NCI-H2081 (cell line): ENCODE measurements around the gene TRRAP.

Experiments used
- DNase-seq, 2 experiments: peaks; one replicate each; lab custom pipeline; 2025; lab: John Stamatoyannopoulos, UW

The TRRAP gene

DNA sequence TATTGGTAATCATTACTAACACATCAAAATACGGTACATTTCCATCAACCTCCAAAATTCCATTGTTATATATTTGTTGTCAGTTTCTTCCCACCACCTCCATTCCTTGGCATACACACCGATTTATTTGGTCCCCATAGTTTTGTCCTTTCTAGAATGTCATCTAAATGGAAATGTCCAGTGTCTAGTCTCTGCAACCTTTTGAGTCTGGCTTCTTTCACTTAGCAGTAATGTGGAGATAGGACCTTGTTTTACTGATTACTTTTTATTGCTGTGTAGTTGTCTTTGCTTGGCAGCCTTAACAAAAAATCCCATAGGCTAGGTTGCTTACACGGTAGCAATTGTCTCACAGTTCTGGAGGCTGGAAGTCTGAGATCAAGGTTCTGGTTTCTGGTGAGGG lies 22.5 kb downstream of the TRRAP start:
- DNase-seq: no peak

DNA sequence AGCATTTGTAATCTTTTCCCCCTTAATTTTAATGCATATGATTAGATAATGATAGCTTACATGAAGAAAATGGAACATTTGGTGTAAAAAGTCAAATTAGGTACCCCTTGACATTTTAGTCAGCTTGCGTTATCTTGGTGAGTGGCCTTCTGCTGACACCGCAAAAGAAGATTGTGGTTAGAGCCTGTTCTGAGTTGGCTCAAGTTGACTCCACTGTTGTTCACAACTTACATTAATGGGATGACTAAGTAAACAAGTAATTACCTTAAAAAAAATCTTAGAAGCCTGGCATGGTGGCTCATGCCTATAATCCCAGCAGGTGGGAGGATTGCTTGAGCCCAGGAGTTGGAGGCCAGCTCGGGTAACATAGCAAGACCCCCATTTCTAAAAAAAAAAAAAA lies 24.2 kb downstream of the TRRAP start:
- DNase-seq: no peak

DNA sequence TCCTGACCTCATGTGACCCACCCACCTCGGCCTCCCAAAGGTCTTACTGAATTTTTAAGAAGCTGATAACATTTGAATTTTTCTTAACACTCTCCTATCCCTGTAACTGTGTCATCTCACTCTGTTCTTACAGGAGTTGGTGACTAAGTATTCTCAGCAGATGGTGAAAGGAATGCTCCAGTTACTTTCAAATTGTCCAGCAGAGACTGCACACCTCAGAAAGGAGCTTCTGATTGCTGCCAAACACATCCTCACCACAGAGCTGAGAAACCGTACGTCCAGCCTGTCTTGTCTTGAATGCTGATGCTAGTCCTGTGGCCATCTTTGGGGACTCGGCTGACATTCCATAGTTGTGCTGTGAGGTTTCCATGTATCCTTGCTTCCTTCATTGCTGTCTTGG lies 24.9 kb downstream of the TRRAP start:
- DNase-seq: no peak

DNA sequence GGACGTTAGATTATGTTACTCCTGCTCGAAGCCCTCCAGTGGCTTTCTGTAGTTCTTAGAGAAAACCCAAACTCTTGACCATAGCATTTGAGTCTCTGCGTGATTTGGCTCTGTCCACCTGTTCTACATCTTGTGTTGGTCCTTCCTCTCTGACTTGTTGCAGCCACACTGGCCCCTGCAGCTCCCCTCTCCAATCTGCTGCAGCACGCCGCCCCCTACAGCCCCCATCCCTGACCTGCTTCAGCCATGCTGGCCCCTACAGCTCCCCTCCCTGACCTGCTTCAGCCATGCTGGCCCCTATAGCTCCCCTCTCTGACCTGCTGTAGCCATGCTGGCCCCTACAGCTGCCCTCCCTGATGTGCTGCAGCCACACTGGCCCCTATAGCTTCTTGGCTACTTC lies 29.2 kb downstream of the TRRAP start:
- no peak for DNase-seq

DNA sequence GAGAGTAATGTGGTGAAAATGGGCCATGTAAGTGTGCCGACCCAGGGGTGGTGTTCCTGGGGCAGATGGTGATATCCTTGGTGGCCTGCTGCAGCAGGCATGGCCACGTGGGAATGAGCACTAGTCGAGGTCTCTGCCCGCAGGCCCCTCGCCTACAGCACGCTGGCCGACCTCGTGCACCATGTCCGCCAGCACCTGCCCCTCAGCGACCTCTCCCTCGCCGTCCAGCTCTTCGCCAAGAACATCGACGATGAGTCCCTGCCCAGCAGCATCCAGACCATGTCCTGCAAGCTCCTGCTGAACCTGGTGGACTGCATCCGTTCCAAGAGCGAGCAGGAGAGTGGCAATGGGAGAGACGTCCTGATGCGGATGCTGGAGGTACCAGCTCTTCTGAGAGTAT lies 30.3 kb downstream of the TRRAP start:
- no peak for DNase-seq

DNA sequence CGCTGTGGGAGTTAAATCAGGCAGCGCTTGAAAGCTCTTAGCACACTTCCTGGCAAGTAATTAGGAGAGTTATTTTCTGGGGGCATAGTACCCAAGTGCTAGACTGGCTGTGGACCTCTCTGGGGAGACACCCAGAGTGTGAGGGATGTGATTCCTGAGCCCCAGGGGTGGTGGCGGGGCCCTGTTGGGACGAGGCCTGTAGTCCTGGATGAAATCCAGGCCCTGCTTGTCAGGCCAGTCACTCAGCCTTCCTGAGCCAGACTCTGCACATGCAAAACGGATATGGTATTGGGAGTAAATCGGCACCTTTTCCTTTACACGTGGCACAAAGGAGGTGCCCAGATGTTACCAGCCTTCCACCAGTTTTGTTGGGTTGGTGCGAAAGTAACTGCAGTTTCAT lies 31.2 kb downstream of the TRRAP start:
- no peak for DNase-seq

DNA sequence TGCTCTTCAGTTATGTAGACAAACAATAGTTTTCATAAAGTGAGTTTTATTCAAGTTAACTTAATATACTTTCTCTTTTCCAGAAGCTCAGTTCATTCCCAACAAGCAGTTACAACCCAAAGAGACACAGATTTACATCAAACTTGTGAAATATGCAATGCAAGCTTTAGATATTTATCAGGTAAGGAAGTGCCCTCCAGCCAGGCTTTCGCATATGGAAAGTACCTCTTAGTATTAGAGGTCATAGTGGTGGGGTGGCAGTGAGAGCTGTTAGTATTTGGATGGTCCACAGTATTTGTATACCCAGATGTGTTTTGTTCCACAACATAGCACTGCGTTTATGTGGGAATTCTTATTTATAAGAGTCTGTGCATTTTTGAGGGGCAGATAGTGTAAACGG lies 32.1 kb downstream of the TRRAP start:
- no peak for DNase-seq

DNA sequence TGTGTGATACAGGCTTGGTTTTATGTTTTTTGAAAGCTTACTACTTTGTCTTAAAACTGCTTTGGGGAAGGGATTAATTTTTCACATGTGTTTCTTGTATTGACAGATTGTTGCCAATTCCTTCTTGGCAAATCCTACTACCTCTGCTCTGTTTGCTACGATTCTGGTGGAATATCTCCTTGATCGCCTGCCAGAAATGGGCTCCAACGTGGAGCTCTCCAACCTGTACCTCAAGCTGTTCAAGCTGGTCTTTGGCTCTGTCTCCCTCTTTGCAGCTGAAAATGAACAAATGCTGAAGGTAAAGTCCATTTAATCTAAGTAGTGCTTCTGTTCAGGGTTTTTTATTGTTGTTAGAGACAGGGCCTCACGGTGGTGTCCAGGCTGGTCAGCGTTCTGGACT lies 33.6 kb downstream of the TRRAP start:
- no peak for DNase-seq

DNA sequence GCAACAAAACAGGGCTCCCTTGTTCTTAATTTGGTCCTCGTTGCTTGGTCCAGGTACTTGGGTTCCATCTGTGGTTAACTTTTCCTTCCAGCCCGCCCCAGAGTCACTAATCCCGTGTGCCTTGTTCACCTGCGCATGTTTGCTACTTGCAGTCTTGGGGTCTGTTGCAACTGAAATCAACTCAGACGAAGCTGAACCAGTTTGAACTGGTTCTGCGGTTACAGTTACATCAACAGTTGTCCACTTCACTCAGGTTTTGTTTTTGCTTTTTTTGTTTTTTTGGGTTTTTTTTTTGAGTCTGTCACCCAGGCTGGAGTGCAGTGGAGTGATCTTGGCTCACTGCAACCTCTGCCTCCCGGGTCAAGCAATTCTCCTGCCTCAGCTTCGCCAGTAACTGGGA lies 34.7 kb downstream of the TRRAP start:
- no peak for DNase-seq

DNA sequence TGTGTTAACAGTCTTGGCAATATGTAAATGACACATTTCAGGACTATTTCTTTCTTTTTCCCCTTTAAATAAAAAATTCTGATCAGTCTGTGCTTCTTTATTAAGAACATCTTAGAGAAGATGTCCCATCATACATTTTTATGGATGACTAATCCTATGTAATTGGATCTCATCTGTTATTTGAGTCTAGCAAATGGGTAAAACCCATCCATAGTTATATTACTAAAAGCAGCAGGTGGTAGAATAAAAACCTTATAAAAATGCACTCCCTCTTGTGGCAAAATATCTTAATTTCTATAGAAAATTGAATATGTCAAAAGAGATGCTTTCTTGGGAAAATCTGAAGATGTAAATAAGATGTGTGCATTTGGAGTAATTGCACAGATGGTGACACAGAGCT lies 35.3 kb downstream of the TRRAP start:
- no peak for DNase-seq

DNA sequence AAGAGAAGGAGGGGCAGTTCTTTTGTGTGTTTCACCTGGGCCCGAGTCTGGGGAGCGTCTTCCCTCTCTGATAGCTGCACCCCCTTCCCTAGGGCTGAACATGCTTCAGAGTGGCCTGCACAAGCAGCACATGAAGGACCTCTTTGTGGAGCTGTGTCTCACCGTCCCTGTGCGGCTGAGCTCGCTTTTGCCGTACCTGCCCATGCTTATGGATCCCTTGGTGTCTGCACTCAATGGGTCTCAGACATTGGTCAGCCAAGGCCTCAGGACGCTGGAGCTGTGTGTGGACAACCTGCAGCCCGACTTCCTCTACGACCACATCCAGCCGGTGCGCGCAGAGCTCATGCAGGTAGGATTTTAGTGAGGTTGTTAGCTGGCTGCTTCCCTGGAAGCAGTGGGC lies 39.0 kb downstream of the TRRAP start:
- DNase-seq: no peak

DNA sequence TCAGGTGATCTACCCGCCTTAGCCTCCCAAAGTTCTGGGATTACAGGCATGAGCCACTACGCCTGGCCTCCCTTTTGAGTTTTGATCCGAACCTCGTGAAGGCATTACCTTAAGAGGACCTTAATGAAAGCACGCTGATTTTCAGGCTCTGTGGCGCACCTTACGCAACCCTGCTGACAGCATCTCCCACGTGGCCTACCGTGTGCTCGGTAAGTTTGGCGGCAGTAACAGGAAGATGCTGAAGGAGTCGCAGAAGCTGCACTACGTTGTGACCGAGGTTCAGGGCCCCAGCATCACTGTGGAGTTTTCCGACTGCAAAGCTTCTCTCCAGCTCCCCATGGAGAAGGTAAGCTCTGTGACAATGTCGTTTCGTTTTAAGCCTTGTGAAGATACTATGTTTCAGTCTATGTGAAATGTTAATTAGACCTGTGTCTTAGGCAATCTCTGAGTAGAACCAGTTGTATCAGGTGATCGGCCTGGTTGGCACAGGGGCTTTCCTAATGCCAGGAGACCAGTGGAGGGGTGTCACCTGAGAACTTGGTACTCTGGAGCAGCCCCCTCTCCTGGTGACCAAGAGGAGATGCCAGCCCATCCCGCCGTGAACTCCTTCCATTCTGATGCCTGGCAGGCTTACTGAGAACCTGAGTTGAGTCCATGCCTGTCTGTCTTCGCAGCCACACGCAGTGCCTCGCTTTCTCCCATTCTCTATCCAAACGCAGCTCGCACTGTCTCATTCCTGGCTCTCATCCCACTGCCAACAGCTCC lies 43.5 kb downstream of the TRRAP start:
- DNase-seq: no peak

DNA sequence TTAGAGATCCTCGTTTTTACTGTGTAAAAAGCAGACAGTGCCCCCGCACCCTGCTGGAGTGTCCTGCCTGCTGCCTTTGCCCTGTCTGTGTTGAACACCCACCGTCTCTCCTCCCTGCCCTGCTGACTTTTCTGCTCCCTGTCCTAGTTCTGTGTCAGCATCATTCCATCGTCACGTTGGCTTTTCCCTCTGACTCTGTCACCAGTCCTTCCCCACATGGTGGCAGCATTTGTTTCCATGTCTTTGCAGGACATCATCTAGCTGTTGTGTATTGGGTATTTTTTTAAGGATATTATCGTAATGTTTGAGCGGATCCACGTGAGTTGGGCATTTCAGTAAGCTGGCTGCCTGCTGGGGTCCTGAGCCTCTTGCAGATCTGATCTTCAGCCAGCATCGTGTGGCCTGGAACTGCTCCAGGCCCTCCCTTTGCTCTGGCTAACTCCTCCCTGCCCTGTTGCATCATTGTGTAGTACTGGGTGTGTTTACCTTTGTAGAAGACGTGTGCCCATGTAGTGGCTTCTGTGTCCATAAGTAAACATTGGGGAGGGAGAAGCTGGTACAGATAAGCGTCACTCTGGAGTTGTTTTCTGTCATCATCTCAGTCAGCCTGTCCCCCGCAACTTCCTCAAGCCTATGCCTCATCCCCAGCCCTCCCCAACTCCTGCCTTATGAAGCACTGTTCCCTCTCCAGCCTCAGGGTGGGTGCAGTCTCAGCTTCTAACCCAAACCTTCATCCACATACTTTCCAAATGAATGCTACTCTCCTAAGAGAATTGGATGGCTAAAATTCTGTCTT lies 44.3 kb downstream of the TRRAP start:
- DNase-seq: peak; percentile 15 to 37

DNA sequence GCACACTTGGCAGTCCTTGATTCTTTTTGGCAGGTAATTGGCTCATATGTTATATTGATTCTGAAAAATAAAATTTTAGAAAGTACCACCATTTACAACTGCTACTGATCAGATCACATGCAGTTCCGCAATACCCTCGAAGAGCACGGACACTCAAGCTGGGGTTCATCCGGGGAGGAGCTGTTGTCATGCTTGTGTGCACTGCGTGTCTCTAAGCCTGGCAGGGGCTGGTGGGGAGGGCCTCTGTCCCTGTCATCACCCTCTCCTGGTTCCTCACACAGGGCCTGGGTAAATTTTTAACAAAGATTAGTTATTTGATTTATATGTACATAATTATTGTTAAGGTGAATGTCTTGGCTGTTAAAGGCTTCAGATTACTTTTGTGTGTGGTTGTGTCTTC lies 45.2 kb downstream of the TRRAP start:
- DNase-seq: no peak

DNA sequence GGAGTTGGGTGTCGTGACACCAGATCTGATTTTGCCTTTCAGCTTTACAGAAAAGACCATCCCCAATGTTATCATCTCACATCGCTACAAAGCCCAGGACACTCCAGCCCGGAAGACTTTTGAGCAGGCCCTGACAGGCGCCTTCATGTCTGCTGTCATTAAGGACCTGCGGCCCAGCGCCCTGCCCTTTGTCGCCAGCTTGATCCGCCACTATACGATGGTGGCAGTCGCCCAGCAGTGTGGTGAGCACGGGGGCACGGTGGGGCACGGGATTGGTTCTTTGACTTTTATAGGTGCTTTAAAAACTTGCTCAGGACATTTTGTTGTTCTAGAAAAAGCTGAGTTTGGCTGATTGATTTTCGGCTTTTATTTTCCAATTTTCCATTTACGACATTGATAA lies 48.8 kb downstream of the TRRAP start:
- no peak for DNase-seq

DNA sequence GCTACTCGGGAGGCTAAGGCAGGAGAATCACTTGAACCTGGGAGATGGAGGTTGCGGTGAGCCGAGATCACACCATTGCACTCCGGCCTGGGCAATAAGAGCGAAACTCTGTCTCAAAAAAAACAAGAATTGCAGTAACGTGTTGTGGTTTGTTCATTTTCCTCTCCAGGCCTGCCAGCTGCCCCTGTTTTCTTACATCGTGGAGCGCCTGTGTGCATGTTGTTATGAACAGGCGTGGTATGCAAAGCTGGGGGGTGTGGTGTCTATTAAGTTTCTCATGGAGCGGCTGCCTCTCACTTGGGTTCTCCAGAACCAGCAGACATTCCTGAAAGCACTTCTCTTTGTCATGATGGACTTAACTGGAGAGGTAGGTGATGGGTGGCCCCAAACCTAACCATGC lies 52.1 kb downstream of the TRRAP start:
- DNase-seq: no peak

DNA sequence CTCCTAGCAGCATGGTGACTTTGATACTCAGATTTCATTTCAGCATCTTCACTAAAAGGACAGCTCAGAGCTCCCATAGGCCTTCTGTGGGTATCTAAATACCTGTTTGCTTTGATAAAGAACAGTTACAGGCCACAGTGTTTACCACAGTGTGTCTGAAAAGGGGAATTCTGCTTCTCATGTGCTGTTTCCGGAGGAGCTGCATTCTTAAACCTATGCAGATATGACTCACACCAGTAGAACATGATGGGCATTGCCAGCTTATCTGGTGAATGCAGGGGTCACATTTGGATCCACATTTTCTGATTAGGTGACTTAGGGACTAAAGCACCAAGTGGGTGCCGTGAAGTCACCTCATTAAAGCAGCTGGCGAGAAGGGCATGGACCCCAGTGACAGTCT lies 52.6 kb downstream of the TRRAP start:
- no peak for DNase-seq

DNA sequence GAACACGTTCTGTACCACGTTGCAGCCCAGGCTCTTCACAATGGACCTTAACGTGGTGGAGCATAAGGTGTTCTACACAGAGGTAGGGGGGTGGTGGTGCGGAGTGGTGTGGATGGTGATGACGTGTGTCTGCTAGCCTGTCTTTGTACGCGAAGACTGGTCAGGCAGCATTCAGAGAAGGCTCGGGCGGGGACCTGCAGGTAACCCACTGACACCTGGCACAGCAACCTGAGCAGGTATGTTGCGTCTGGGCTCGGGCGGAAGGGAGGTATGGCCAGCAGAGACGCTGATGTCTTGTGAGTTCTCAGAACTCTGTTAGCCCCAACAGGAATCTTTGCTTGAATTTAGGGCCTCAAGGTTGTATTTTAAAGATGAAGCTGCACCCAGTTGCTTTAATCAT lies 55.0 kb downstream of the TRRAP start:
- no peak for DNase-seq

DNA sequence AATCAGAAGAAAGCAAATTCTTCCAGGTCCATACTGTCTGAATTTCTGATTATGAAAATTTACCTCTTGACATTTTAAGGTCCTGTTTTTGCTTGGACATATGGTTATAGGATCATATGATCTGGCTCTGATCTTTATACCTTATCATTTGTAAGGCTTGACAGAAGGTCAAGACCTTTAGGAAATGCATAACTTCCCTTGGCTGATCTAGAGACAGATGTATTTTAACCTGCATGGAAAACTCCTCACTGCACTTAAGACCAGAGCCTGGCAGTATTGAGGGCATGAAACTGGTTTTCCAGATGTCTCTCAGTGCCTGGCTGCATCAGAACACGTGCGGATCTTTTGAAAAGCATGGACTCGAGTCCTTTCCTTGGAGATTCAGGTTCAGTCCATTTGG lies 55.9 kb downstream of the TRRAP start:
- no peak for DNase-seq

DNA sequence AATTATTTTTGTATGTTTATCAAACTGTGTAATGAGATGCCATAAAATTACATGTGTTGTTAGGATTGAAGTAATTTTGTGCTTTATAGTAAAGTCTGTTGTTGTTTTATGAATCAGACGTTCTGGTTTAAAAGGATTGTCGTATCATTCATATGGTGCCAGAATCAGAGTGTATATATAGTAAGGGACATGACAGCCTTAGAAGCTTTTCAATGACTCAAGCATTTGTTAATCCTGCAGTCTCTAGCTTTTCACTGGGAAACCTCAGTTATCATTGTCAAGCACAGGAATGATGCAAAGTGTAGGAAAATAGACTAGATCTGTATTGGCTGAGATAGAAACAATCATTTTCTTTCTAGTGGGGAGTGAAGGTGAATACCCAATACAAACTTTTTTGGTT lies 57.5 kb downstream of the TRRAP start:
- DNase-seq: no peak

DNA sequence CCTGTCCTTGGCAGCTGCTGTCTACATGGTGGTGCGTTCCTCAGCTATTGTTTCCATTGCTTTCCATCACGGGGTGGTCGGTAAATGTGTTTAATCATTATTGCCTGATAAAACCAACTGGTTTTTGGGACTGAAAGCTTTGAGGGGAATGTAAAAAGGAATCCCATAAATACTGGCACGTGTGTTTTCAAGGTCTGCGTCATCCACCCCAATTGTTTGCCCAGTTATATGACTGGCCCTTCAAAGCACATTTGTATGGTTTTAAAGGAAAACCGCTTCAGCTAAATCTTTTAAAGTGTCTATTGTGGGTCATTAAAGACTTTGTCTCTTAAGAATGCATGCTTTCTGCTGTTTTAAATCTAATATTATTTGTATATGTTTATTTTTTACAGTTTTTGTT lies 65.0 kb downstream of the TRRAP start:
- no peak for DNase-seq

DNA sequence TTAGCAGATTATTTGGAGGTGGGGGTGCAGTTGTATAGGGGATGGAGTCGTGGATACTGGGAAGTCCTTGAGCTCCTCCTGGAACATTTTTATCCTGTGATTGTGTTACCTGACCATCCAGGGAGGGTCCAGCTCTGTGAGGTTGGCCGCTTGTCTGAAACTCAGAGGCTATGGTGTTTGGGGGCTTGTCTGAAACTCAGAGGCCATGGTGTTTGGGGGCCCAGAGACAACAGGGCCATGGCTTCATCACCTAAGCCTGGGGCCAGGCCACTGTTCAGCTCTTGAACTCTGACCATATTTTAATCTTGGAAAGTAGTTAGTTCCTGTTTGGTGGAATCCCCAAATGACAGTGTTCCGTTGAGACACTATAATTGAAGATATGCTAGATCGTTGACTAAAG lies 66.1 kb downstream of the TRRAP start:
- DNase-seq: no peak

DNA sequence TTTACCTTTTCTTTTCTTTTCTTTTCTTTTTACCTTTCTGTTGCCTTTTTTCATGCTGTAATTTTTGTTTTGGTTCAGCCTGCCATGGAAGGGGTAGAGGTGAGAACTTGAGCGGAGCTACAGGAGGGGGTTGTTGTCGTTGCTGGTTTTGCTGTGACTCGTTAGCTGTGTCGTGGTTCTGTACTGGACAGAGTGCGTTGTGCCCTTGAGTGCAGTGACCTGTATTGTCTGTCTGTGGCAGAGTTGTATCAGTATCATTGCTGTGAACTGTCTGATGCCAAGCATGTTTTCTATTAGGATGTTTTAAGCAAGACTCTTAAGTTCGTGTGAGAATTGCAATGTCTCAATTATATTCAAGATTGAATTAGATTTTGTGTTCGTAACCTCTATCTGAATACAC lies 67.5 kb downstream of the TRRAP start:
- no peak for DNase-seq

DNA sequence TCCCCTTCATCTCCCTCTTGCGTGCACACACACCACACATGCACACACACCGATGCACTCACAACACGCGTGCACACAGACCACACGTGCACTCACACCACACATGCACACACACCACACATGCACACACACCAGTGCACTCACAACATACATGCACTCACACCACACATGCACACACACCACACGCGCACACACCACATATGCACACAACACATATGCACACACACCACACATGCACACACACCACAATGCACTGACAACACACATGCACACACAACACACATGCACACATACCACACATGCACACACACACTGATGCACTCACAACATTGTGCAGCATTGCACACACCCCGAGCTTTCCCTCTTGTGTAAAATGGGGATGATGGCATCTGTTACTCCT lies 68.1 kb downstream of the TRRAP start:
- DNase-seq: no peak
